ENCODE measurements around the gene MOV10L1. TPM values are rescaled to one million over a fixed set of nuclear protein-coding genes. Genes with fewer than 3 reads are reported as not detected.
A peak's percentile ranks its signal among the peaks of the same experiment; 100 is the strongest.

Gene MOV10L1
- total RNA-seq, 6 experiments from 2014 or later, result 0.21 to 0.31 (median 0.24) TPM; not detected in 2

DNA sequence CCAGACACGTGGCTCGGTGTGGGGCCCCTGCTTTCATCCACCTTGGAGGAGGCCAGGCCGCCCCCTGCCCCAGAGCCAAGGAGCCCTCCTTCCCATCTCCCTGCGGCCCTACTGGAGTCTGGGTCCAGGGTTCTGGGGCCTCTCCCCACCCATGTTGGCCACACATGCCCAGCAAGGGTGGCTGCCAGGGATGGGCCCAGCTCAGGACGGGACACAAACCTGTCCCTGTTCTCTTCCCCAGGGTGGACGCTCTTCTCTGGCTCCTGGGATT lies 85.3 kb downstream of the MOV10L1 start:
- TF ChIP-seq, protein P1, sequence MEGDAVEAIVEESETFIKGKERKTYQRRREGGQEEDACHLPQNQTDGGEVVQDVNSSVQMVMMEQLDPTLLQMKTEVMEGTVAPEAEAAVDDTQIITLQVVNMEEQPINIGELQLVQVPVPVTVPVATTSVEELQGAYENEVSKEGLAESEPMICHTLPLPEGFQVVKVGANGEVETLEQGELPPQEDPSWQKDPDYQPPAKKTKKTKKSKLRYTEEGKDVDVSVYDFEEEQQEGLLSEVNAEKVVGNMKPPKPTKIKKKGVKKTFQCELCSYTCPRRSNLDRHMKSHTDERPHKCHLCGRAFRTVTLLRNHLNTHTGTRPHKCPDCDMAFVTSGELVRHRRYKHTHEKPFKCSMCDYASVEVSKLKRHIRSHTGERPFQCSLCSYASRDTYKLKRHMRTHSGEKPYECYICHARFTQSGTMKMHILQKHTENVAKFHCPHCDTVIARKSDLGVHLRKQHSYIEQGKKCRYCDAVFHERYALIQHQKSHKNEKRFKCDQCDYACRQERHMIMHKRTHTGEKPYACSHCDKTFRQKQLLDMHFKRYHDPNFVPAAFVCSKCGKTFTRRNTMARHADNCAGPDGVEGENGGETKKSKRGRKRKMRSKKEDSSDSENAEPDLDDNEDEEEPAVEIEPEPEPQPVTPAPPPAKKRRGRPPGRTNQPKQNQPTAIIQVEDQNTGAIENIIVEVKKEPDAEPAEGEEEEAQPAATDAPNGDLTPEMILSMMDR (IDR thresholded peaks at IDR 0.05), result no peak
- TF ChIP-seq POLR2A (IDR thresholded peaks at IDR 0.05), result no peak
- Histone ChIP-seq H3K4me1 (peaks cover 0 to 15% (median 0%) of the 10 kb centered on the region in 4 donors), H3K27me3 (no peaks in the 10 kb centered on the region), H3K36me3 (no peaks in the 10 kb centered on the region), H3K27ac (no peak overlapping the region), H3K9me3 (no peaks in the 10 kb centered on the region), H3K4me3 (no peak overlapping the region)
- ATAC-seq, result no peak
- intact Hi-C loops (cut with DNase I), result no loop called here
- WGBS (ENCODE audit: insufficient coverage, low coverage, low lambda C conversion rate, missing lambda C conversion rate), result no CpG with 5 or more reads among the region's 6 CpGs
- DNase-seq, result no peak

DNA sequence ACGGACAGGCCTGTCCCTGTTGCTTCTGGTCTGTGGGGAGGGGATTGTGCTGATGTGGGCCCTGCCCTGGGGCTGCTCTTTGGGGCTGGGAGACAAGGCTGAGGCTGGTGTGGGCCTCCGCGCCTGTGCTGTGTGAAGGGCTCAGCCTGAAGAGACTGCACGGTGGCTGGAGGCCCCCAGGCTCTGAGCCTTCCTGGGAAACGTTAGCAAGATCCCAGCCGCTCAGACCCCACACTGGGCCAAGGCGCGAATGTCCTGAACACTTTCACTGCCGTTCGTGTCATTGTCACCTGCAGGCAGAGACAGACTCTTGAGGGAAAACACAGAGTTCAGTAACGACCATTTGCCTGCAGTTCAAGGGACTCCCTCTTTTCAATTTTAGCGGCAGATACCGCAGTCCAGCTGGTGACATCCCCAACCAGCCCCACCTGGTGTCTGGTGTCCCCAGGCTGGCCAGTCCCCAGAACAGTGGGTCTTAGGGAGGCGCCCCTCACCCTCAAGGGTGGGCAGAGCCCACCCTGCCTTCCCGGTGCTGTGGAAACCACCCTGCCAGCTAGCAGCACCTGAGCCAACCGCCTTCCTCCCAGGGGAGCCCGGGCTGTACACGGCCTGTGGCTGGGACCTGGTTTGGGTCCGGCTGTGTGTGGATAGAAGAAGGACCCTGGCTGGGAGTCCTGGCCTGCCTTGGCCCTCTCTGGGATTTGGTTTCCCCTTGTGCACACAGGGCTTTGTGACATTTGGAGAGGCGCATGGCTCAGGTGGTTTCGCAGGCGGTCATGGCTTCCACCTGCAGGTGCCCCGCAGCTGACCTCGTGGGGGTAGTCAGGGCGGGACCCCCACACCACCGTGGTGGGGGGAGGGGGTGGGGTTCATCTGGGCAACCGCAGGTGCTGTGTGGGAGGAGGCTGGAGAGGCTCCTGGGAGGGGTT lies 86.4 kb downstream of the MOV10L1 start:
- ATAC-seq, result no peak
- no peaks in the 10 kb centered on the region for H3K27me3 ChIP-seq
- no peak for TF ChIP-seq POLR2A (IDR thresholded peaks at IDR 0.05)
- TF ChIP-seq, protein P1 (IDR thresholded peaks at IDR 0.05), result no peak
- WGBS (ENCODE audit: insufficient coverage, low coverage, low lambda C conversion rate, missing lambda C conversion rate), result 96% methylated on average over 7 of the region's 27 CpGs
- no peaks in the 10 kb centered on the region for H3K36me3 ChIP-seq
- H3K27ac ChIP-seq, result no peak overlapping the region
- no peaks in the 10 kb centered on the region for H3K9me3 ChIP-seq
- peak in 2 of 3 donors; percentile 43 to 44 for DNase-seq
- intact Hi-C loops (cut with DNase I), result no loop called here
- H3K4me3 ChIP-seq, result no peak overlapping the region
- peaks cover 0 to 10% (median 0%) of the 10 kb centered on the region in 4 donors for H3K4me1 ChIP-seq

DNA sequence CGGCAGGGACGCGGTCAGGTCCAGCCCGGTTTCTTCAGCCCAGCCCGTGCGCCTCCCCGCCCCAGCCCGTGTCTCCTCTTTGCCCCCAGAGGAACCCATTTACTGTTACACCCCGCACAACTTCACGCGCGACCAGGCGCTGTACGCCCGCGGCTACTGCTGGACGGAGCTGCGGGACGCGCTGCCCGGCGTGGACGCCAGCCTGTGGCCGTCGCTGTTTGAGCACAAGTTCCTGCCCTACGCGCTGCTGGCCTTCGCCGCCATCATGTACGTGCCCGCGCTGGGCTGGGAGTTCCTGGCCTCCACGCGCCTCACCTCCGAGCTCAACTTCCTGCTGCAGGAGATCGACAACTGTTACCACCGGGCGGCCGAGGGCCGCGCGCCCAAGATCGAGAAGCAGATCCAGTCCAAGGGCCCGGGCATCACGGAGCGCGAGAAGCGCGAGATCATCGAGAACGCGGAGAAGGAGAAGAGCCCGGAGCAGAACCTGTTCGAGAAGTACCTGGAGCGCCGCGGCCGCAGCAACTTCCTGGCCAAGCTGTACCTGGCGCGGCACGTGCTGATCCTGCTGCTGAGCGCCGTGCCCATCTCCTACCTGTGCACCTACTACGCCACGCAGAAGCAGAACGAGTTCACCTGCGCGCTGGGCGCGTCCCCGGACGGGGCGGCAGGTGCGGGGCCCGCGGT lies 87.2 kb downstream of the MOV10L1 start:
- ATAC-seq, result no peak
- intact Hi-C loops (cut with DNase I), result no loop called here
- H3K4me3 ChIP-seq, result no peak overlapping the region
- DNase-seq, result peak in 2 of 3 donors; percentile 40 to 53
- no peaks in the 10 kb centered on the region for H3K36me3 ChIP-seq
- TF ChIP-seq, protein P1 (IDR thresholded peaks at IDR 0.05), result no peak
- 92% methylated on average over 9 of the region's 76 CpGs for WGBS (ENCODE audit: insufficient coverage, low coverage, low lambda C conversion rate, missing lambda C conversion rate)
- peaks cover 0 to 4% (median 0%) of the 10 kb centered on the region in 4 donors for H3K4me1 ChIP-seq
- H3K9me3 ChIP-seq, result no peaks in the 10 kb centered on the region
- H3K27ac ChIP-seq, result no peak overlapping the region
- H3K27me3 ChIP-seq, result no peaks in the 10 kb centered on the region

DNA sequence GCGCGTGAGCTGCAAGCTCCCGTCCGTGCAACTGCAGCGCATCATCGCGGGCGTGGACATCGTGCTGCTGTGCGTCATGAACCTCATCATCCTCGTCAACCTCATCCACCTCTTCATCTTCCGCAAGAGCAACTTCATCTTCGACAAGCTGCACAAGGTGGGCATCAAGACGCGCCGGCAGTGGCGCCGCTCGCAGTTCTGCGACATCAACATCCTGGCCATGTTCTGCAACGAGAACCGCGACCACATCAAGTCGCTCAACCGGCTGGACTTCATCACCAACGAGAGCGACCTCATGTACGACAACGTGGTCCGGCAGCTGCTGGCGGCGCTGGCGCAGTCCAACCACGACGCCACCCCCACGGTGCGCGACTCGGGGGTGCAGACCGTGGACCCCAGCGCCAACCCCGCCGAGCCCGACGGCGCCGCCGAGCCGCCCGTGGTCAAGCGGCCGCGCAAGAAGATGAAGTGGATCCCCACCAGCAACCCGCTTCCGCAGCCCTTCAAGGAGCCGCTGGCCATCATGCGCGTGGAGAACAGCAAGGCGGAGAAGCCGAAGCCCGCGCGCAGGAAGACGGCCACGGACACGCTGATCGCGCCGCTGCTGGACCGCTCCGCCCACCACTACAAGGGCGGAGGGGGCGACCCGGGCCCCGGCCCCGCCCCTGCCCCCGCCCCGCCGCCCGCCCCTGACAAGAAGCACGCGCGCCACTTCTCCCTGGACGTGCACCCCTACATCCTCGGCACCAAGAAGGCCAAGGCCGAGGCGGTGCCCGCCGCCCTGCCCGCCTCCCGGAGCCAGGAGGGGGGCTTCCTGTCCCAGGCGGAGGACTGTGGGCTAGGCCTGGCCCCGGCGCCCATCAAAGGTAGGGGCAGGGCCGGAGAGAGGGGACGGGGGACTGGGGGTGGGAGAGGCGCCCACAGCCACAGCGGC lies 88.0 kb downstream of the MOV10L1 start:
- ATAC-seq (no peak), DNase-seq (peak in 2 of 3 donors; percentile 25 to 49)
- Histone ChIP-seq H3K27ac (no peak overlapping the region), H3K36me3 (no peaks in the 10 kb centered on the region), H3K9me3 (no peaks in the 10 kb centered on the region), H3K4me3 (no peak overlapping the region), H3K27me3 (no peaks in the 10 kb centered on the region), H3K4me1 (no peaks in the 10 kb centered on the region)
- no peak for TF ChIP-seq POLR2A (IDR thresholded peaks at IDR 0.05)
- TF ChIP-seq, protein P1 (IDR thresholded peaks at IDR 0.05), result no peak
- WGBS (ENCODE audit: insufficient coverage, low coverage, low lambda C conversion rate, missing lambda C conversion rate), result 93% methylated on average over 35 of the region's 98 CpGs
- intact Hi-C loops (cut with DNase I), result no loop called here
